GM19238 (cell line): Measurements from ENCODE around the gene SPRN.

Experiments
- DNase-seq: peaks from one replicate; pipeline ENCODE4 v3.0.0; 2011; ENCODE audit warnings: low spot score; ENCODE audit not compliant: insufficient read length

Gene SPRN

DNA sequence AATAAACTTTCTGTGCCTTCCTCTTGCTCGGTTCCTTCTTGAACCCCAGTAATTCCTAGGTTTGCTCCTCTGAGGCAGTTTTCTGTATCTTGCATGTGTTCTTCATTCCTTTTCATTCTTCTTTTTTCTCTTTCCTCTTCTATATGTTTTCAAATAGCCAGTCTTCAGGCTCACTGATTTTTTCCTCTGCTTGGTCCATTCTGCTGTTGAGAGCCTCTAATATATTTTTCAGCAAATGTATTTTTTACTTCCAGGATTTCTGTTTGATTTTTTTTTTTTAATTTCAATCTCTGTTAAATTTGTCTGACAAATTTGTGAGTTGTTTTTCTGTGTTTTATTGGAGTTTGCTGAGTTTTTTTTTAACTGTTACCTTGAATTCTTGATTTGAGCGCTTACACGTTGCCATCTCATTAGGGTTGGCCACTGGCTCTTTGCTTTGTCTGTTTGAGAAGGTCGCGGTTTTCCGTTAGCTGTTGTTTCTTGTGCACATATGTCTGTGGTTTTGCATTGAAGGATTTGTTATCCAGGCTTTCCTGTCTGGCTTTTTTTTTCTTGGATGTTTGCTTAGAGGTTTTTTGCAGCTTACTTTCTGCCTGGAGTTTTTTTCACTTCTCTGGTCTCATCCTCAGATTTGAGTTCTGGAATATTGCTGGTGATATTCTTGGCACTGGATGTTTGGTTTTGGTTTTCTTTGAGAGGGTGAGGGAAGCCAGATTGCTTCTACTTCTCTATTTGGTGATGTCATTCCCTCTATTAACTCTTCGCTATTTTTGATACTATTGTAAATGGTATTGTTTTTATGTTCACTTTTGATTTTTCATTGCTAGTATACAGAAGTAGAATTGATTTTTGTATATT, 12.7 kb downstream of the SPRN start:
- no peak for DNase-seq

DNA sequence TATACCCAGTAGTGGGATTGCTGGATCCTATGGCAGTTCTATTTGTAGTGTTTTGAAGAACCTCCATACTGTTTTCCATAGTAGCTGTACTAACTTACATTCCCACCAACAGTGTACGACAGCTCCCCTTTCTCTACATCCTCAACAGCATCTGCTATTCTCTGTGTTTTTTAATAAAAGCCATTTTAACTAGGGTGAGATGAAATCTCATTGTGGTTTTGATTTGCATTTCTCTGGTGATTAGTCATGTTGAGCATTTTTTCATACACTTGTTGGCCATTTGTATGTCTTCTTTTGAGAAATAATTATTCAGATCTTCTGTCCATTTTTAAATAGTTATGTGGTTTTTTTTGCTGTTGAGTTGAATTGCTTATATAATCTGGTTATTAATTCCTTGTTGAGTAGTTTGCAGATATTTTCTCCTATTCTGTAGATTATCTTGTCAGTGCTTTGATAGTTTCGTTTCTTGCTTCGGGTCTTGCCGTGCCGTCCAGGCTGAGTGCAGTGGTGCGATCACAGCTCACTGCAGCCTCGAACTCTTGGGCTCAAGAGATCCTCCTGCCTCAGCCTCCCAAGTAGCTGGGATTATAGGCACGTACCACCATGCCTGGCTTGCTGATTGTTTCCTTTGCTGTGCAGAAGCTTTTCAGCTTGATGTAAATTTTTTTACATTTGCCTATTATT, 18.4 kb downstream of the SPRN start:
- DNase-seq = no peak

DNA sequence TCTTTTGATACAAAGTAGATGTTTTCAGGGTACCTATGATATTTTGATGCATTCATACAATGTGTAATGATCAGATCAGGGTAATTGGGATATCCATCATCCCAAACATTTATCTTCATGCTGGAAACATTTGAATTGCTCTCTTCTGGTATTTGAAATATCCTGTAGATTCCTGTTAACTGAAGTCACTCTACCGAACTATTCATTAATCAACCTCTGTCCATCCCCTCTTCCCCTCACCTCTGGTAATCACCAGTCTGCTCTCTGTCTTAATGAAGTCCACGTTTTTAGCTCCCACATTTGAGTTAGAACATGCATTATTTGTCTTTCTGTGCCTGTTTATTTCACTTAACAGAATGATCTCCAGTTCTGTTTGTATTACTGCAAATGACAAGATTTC, 19.2 kb downstream of the SPRN start:
- DNase-seq = no peak

DNA sequence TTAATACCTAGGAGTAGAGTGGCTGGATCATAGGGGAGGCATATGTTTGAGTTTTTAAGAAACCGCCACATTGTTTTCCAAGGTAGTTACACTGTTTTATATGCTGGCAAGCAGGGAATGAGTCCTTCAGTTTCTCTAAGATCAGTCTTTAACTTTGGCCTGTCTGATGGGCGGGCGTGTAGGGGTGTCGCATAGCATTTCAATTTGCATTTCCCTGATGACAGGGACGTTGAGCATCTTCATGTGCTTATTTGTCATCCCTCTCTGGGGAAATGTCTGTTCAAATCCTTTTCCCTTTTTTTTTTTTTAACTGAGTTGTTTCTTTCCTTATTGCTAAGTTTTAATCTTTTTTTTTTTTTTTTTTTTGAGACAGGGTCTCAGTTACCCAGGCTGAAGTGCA, 20.6 kb downstream of the SPRN start:
- no peak for DNase-seq

DNA sequence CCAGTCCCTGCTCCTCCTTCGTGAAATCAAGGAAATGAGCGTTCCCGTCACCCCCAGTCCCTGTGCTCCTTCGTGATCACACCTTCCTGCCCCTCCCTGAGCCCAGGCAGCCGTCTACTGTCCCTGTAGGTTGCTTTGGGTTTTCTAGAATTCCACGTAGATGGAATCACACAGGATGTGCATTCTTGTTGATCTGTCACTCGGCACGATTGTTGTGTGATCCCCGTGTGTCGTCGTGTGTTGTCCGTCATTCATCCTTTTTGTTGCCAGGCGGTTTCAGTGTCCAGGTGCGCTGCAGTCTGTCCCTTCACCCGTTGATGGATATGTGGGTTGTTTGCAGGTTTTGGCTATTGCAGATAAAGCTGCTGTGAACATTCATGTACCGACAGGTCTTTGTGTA, 21.1 kb downstream of the SPRN start:
- no peak for DNase-seq

DNA sequence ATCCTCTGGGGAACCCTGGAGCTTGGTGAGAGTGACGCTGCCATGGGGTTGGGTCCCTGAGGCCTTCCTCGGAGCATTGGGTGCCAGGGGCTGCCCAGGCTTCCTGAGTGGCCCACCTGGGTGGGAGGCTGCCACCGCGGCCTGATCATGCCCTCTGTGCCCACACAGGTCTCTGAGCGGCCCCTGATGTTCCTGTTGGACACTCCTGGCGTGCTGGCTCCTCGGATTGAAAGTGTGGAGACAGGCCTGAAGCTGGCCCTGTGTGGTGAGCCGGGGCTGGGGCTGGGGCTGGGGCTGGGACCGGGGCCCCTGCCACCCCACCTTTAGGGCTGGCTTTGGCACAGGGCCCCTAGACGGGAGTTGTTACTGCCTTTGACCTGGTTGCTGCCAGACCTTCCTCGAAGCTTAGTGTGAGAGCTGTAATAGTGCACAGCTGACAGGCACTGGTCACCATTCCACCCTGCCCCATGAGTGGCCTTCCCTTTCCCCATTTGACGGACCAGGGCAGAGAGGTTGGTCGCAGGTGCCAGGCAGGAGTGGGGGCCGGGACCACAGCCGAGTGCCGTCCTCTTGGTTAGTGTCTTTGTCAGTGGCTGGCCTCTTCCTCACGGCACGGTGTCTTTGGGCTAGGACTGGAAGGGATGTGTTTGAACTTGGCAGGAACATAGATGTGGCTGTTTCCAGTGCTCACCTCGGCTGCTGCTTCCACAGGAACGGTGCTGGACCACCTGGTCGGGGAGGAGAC, 22.3 kb downstream of the SPRN start:
- DNase-seq = no peak

DNA sequence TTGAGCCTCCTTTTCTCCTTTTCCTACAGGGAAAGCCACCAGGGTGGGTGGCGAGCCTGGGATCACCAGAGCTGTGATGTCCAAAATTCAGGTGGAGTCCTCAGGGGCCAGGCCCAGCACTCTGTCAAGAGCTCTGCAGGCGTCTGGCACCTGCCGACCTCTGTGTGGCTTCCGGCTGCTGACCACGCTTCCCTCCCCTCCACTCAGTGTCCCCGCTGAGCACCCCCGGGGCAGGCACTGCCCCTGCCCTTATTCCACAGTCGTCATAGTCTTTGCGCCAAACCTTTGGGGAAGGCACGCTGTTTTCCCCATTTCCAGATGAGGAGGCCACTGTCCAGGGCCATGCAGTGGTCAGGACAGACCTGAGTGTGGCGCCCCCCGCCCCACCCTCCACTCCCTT, 22.9 kb downstream of the SPRN start:
- no peak for DNase-seq

DNA sequence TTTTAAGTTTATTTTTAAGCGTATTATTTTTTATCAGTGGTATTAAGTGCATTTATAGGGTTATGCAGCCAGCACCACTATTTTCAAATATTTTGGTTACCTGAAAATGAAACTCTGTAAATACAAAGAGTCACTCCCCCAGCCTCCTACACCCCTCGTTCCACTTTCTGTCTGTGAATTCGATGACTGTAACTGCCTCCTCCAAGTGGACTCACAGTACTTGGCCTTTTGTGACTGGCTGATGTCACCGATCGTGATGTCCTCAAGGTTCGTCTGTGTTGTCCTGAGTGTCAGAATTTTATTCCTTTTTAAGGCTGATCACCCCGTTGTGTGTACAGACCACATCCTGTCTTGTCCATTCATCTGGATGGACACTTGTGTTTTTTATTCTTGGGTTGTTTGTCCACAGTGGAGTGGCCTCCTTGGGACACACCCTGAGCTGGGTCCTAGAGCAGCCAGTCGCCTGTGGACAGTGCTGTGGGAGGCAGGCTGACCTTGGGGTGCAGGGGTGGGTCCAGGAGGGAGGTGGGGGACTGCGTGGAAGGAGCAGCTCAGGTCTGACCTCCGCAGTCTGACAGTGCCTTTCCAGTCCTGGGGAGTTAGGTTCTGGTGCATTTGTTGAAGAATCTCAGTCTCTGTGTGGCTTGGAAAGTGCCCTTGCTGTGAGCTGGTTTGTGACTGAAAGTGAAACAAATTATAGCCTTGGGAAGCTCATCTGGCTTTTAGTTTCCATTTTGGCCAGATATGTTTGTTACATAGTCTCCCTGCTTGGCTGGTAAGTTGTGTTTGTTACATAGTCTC, 23.6 kb downstream of the SPRN start:
- no peak for DNase-seq

DNA sequence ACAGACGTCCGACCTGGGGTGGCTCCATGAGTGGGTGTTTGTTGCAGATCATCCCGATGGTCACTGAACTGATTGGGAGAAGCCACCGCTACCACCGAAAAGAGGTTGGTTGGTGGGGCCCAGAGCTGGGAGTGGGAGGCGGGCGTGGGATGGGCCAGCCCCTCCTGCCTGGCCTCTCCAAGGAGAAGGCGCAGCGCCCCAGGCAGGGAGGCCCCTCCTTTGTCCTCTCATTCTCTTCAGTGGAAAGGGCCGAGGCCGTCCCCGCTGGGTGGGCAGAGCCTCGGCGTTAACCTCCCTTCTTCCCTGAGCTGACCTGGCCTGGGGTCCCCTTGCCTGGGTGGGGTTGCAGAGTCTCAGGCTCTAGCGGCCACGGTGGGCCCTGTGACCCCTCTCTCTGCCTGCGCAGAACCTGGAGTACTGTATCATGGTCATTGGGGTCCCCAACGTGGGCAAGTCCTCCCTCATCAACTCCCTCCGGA, 25.3 kb downstream of the SPRN start:
- DNase-seq = no peak

DNA sequence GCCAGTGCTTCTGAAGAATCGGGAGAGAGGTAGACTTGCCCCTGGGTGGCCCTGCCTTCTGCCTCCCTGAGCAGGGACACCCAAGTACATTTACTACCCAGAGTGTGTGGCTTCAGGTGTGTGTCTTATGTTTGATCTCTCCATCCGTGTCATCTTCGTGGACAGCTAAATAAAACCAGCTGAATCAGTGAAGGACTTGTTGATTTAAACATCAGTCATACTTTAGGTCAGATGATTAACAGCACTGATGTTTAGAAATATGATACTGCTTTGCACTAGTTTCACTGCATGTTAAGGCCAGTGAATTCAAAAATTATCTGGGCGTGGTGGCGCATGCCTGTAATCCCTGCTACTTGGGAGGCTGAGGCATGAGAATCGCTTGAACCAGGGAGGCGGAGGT, 26.5 kb downstream of the SPRN start:
- DNase-seq = no peak

DNA sequence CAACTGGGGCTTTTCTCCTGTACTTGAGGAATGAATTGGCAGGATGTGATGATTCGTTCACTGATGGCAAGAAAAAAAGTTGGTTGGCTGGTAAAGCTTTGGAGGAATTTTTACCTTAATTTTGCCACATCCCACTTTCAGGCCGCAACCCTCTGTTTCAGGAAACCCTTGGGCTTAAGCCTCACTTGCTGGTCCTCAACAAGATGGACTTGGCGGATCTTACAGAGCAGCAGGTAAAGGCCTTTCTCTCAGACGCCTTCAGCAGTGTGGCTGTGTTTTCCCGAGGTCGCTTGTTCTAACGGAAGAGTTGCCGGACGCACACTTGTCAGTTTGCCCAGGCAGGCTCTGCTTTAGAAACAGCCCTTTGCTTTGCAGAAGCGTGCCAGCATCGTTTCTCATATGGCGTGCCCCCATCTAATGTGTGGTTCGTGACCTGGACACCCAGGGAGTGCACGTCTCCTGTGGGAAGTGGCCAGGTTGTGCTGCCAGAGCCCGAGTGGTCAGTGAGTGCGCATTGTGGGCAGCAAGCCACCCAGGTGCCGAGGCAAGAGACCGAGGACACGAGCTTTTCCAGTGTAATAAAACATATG, 28.3 kb downstream of the SPRN start:
- no peak for DNase-seq

DNA sequence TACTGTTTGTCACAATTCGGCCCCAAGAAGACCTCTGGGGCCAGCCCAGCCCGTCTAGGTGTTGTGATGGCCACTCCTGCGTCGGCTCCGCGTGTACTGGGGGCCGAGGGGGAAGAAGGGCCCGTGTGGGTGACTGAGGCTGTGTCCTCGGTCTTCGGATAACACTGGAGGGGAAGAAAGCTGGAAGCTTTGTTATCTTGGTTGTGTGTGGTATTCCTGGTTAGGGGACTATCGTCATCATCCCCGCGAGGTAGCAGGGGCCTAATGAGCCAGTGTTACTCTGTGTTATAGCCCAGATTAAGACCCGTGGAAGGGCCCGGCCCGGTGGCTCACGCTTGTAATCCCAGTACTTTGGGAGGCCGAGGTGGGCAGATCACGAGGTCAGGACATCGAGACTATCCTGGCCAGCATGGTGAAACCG, 29.6 kb downstream of the SPRN start:
- DNase-seq = no peak

DNA sequence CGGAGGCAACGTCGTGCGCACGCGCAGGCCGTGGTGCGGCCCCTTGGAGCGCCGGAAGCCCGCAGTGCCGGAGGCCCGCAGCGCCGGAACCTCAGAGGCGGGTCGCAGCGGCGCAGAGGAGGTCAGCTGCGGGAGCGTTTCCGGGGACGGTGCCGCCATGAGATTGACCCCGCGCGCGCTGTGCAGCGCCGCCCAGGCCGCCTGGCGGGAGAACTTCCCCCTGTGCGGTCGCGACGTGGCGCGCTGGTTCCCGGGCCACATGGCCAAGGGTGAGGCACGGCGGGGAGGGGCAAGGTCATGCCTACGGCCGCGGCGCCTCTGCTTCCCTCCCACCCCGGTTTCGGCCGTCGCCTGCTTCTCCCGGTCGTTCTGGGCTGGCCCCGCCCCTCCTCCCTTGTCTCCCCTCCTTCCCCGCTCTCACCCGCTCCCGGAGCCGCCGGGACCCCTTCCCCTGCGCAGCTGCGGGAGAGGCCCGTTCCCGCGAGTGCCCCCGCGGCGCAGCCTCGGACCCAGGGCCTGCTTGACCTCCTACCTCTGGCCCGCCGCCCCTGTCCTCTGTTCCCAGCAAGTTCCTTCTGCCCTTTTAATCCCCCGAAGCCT, 30.3 kb downstream of the SPRN start, which contains the start of gene MTG1:
Gene MTG1 (plus strand): TSS at position 94 of the 600 bp plus-strand sequence. CDS start 64 bp downstream, at position 158.
- peak; percentile 87 for DNase-seq

DNA sequence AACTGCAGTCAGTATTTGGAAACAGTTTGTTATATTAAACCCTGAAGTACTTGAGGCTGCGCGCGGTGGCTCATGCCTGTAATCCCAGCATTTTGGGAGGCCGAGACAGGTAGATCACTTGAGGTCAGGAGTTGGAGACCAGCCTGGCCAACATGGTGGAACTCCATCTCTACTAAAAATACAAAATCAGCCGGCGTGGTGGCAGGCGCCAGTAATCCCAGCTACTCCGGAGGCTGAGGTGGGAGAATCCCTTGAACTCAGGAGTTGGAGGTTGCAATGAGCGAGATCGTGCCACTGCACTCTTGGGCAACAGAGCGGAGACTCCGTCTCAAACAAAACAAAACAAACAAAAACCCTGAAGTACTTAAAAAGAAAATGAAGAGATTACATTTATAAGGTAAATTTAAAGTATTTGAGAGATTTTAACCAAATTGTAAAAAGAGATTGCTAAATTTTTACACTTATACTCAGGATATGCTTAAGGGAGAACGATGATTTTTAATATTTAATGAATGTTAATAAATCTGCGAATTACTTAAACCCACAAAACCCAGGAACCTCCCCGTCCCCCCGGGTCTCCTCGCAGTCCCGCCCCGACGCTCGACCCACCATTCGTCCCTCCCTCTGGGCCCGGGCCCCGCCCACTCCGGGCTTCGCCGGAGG, 30.9 kb downstream of the SPRN start:
- DNase-seq = no peak

DNA sequence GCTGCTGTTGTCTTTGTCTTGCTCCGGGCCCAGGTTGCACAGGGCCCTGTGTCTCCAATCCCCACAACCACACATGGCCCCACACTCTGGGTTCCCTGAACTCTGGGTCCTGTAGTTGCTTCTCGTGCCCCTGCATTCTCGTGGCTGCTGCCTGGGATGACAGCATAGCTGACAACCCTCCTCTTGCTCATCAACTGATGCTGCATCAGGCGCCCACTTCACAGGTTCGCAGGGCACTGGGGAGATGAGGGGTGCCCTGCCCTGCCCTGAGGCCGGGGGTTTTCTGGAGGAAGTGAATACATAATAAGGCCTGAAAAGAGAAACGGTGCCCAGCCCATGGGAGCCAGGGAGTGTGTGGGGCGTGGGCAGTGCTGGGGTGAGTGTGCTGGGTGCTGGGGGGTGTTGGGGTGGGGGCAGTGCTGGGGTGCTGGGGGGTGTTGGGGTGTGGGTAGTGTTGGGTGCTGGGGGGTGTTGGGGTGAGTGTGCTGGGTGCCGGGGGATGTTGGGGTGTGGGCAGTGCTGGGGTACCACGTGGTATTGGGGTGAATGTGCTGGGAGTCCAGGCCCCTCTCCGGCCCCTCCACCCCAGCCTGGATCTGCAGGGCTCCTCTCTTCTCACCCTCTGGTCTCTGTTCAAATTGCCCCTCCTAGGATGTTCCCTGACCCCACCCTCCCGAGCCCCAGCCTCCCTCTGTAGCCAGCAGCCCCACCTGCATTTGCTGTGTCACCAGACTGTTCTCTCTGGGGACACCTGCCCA, 32.5 kb downstream of the SPRN start:
- DNase-seq = no peak

DNA sequence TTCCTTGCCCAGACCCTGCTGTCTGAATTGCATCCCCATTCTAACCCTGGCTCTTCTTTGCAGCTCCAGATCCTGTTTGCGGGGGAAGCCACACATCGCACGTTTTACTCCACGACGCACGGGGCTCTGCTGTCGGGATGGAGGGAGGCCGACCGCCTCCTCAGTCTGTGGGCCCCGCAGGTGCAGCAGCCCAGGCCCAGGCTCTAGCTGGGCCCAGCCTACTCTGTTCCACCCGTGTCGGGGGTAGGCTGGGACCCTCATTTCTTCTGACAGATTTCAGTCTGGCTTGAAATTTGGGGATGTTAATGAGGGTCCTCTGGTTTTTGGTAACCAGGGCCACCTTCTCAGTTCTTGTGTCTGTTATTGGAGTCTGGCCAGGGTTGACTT, 33.2 kb downstream of the SPRN start:
- DNase-seq = no peak

DNA sequence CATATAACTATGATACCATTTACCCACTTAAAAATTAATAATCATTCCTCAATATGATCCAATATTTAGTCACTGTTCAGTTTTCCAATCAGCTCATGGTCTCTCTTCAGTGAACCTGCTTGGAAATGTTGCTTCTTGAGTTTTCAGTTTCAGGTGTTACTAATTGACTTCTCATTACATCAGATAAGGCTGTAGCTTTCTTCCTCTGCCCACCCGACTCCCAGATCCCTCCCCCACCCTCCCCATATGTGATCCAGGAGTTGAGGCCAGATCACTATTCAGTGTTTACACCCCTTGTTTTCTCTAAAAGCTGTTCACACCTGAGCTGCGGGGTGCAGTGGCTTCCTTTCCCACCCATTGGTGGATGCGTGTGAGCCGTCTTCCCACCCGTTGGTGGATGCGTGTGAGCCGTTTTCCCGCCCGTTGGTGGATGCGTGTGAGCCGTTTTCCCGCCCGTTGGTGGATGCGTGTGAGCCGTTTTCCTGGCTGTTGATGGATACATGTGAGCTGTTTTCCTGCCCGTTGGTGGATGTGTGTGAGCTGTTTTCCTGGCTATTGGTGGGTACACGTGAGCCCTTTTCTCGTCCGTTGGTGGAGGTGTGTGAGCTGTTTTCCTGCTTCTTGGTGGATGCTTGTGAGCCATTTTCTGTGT, 33.7 kb downstream of the SPRN start:
- DNase-seq = no peak

DNA sequence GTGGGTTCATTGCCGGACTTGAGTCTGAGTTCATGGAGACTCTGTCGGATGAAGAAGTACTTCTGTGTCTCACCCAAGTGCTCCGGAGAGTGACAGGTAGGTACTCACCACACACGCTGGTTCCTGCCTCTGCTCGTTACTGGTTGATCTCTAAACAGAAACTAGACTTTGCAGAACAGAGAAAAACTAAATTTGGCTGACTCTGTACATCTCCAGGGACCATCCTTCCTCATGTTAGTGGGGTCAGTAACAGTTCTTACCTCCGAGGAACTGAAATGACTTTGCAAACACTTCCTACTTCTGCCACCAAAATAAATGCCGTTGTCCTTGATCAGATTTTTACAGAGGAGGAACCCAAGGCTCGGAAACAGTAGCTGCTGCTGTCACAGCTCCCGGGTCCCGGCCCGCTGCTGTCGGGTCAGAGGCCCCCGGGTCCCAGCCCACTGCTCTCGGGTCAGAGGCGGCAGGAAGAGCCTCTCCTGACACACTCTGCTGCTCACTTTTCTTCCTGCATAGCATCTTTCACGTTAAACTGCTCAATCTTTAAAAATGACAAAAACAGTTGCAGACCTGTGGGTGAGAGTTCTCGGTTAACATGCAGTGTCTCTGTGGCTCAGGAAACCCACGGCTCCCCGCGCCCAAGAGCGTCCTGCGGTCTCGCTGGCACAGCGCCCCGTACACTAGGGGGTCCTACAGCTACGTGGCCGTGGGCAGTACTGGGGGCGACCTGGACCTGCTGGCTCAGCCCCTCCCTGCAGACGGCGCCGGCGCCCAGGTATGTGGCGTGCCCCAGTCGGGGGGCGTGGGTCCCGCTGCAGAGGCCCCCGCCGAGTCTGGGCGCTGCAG, 35.2 kb downstream of the SPRN start:
- DNase-seq = peak; percentile 77
